ENCODE measurements around the gene CD79B.

The CD79B gene

GRCh38 chr17:63950940-63951907 lies 19.1 kb upstream of the CD79B start:
- no peak for DNase-seq

GRCh38 chr17:63949576-63950250 lies 17.6 kb upstream of the CD79B start:
- no peak for DNase-seq

- DNase-seq: no peak
Measured at GRCh38 chr17:63948521-63948920, 16.4 kb upstream of the CD79B start.

- DNase-seq: no peak
Measured at GRCh38 chr17:63947711-63948330, 15.7 kb upstream of the CD79B start.

DNA sequence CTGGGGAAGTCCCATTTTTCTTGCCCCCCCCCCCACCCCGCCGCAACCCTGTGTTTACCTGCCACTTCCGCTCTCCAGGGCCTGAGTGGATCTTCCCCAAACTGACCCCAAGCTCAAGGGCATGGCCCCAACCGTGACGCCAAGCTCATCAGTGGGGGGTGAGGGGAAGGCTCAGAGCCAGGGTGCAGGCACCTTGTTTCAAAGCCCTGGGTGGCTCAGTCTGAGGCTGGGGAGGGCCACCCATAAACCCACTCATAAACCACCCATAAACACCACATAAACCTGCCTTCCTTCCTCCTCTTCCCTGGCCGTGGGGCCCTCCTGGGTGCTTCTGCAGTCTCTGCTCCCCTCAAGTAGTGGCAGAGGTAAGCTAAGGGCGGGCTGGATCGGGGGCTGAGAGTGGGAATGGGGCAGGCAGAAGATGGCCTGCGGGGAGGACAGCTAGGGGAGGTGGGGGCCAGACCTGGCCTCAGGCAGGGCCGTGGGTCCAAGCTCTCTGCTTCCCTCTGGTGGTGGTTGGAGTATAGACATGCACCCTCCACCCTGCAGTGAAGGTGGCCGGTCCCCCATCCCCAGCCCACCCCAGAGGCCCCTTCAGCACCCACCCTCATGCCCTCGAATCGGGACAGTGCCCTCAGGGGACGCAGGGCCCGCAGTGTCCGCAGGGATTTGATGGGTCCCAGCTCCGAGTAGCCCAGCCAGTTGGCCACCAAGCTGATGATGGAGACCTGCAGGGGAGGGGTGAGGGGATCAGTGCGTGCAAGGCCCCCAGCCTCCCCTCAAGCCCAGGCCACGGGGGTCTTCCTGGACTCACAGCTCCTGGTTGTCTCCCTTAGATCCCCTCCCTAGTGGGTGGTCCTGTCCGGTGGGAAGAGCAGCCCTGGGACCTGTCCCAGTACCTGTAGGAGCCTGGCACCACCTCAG lies 14.6 kb upstream of the CD79B start:
- DNase-seq: no peak

DNA sequence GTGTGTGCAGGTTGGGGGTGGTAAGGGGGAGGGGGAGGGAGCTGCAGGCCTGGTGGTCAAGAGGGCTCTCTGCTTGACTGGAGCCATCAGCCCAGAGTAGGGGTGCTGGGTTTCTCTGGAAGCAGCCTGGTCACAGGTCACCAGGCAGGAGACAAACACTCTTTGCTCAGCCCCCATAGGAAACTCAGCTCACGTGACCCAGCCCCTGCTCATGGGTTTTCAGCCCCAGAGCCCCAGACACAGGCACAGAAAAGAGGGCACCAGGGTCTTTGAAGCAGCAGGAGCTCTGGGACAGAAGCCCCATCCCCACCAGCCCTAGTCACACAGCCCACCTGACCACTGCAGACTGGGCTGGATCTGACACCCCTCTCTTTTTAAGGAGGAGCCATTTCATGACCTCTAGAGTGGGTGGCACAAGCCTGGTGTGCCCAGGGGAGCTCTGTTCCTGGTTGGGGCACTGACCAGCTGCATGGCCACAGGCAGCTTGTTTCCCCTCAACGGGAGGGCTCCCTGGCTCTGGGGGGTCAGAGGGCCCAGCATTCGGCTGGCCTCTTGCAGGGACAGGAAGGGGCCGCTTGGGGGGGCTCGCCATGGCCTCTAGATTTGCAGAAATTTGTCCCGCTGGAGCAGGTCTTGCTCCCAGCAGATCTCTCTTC lies 13.8 kb upstream of the CD79B start:
- DNase-seq: no peak

GRCh38 chr17:63944736-63945499 lies 12.8 kb upstream of the CD79B start:
- DNase-seq: no peak

DNA sequence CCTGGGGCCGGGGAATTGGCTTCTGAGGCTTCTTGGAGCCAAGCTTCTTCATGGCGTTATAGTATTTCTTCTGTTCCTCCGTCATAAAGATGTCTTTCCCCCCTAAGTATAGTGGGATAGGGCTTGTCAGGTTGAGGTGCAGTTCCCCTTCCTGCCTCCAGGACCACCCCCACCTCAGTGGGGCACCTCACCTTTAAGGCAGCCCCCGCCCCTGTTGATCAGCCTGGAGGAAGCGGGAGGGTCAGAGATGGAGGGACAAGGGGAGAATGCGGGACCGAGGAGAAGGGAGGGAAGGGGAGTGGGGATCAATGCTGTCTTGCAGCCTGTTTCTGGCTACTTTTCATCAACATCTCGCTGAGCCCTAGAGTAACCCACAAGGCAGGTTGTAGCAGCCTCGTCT lies 11.6 kb upstream of the CD79B start:
- no peak for DNase-seq

DNA sequence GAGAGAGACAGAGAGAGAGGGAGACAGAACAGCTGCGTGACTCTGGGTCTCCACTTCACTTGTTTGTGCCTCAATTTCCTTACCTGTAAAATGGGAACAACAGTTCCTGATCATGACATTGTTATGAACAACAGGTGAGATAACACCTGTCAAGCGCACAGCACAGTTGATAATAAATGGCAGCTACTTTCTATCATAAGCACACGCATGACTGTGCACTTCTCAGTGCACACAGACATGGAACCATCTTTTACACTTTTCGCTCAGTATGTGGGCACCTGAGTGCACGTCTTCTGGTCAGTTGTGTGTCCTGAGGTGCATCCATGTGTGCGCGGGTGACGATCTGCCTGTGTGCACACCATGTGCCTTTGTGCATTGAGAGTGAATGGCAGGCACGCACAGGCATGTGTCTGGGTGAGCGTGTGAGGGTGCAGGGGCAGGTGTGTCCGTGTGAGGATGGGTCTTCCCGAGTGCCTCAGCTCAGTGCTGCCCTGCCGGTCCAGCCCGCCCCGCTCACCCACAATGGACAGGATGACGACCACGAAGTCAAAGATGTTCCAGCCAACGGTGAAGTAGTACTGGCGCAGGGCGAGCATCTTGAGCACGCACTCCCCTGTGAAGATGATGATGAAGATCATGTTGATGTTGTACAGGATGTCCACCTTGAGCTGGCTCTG lies 10.3 kb upstream of the CD79B start:
- no peak for DNase-seq

DNA sequence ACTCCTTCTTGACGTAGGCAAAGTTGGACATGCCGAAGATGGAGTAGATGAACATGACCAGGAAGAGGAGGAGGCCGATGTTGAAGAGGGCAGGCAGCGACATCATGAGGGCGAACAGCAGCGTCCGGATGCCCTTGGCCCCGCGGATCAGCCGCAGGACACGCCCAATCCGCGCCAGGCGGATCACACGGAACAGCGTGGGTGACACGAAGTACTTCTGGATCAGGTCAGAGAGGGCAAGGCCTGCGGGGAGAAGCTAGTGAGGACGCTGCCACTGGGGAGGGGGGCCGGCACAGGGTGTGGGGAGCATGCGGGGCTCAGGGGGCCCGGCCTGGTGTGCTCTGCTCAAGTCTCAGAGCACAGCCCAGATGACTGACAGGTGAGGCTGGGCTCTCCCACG lies 9.6 kb upstream of the CD79B start:
- no peak for DNase-seq

GRCh38 chr17:63941162-63941561 lies 9.0 kb upstream of the CD79B start:
- no peak for DNase-seq

GRCh38 chr17:63940584-63940983 lies 8.5 kb upstream of the CD79B start:
- no peak for DNase-seq

DNA sequence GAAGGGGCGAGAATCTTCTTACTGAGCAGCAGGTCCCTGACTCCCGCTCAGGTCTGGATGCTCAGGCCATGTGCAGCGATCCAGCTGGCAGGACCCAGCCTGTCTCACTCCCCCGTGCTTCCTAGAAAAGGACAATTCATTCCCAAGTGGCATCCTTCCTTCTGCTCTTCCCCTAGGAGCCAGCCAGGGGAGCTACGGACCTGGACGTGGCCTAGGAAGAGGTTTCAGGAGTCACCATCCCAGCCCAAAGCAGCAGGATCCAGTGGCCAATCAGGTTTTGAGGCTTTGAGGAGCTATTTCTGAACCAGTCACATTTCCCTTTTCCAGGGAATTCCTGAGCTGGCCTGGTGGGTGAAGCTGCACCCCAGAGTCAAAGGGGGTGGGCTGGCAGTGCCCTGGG lies 7.8 kb upstream of the CD79B start:
- no peak for DNase-seq

- no peak for DNase-seq
Measured at GRCh38 chr17:63939401-63939800, 7.3 kb upstream of the CD79B start.

DNA sequence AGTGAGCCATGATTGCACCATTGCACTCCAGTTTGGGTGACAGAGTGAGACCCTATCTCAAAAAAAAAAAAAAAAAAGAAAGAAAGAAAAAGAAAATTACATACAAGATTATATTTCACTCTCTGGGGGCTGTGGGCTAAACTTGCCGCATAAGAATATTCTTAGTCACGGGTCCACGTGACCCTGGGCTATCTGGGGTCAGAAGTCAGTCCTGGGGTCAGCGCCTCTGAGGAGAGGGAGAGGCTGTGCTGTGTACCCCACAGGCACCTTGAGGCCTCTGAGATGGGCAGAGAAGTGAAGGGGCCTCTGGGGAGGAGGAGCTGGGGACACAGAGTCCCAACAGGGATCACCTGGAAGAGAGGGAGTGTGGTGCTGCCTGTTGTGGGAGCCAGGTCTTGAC lies 5.8 kb upstream of the CD79B start:
- DNase-seq: no peak

GRCh38 chr17:63937319-63937718 lies 5.2 kb upstream of the CD79B start:
- no peak for DNase-seq

DNA sequence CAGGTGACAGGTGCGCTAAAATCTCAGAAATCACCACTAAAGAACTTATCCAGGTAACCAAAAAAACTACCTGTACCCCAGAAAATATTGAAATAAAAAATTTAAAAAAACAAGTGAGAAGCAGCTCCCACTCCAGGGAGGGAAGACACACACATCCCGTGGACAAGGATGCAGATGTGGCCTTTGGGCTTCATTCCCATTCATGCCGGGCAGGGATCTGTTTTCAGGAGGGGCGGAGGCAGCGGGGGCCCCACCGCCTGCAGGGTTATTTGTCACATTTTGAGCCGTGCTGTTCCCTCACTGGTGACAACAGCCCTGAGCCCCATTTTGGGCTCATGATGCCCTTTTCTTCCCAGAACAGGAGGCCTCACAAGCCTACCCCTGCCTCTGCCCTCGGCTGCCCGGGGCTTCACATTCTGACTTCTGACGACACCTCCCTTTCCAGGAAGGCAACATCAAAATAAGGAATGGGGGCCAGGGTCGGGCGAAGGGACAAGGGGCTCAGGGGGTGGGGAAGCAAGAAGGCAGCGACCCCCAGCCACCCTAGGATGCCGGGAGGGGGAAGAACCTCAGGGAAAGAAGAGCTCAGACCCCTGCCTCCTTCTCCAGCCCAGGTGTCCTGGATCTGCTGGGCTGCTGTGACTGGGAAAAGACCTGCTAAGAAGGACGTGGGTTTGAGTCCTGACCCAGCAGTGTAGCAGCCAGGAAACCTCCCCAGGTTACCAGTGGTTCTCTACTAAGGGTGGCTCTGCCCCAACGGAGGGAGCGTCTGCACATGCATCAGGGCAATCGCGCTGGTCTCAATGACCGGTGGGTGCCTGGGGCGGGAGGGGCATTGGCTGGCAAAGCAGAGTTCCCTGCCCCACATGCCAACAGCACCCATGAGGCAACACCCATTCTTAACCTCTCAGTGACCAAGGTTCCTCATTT lies 2.3 kb upstream of the CD79B start:
- no peak for DNase-seq

- DNase-seq: no peak
Measured at GRCh38 chr17:63933598-63933997, 1.5 kb upstream of the CD79B start.

GRCh38 chr17:63932721-63933120 lies 590 bp upstream of the CD79B start:
- no peak for DNase-seq
